Measurements from ENCODE around the gene GAPDHS. TPM values are rescaled to one million over a fixed set of nuclear protein-coding genes. Genes with fewer than 3 reads are reported as not detected.

Gene GAPDHS
- total RNA-seq, 1 donor from 2014 or later: not detected

- no peak for DNase-seq (ENCODE audit: low read depth)
Measured at GRCh38 chr19:35590875-35591274, 57.6 kb downstream of the GAPDHS start.

- DNase-seq (ENCODE audit: low read depth): peak; percentile 58
Measured at GRCh38 chr19:35592226-35592625, 59.0 kb downstream of the GAPDHS start.

Other genes with a start within 250 kb of the GAPDHS start
- not detected in 2 replicates for gene MAG, start 241.3 kb upstream of the GAPDHS start, total RNA-seq
- not detected in 2 replicates for gene CD22, start 204.3 kb upstream of the GAPDHS start, total RNA-seq
- gene FFAR1, start 185.6 kb upstream of the GAPDHS start, total RNA-seq: not detected in 2 replicates
- not detected in 2 replicates for gene FFAR3, start 175.0 kb upstream of the GAPDHS start, total RNA-seq
- gene GPR42, start 162.4 kb upstream of the GAPDHS start, total RNA-seq: not detected in 2 replicates
- gene FFAR2, start 85.2 kb upstream of the GAPDHS start, total RNA-seq: not detected in 2 replicates
- gene KRTDAP, start 43.0 kb upstream of the GAPDHS start, total RNA-seq: not detected in 2 replicates
- 52.7 and 144 TPM in 2 replicates for gene DMKN, start 19.8 kb upstream of the GAPDHS start, total RNA-seq
- gene SBSN, start 5.1 kb upstream of the GAPDHS start, total RNA-seq: 0.05 TPM in 1 of 2 replicates, not detected in the other
- 76.1 and 93.6 TPM in 2 replicates for gene TMEM147, start 12.2 kb downstream of the GAPDHS start, total RNA-seq
- gene ATP4A, start 30.2 kb downstream of the GAPDHS start, total RNA-seq: not detected in 2 replicates
- not detected in 2 replicates for gene PMIS2, start 52.7 kb downstream of the GAPDHS start, total RNA-seq
- 5.1 and 6.4 TPM in 2 replicates for gene HAUS5, start 79.3 kb downstream of the GAPDHS start, total RNA-seq
- 38.9 and 40.0 TPM in 2 replicates for gene RBM42, start 95.6 kb downstream of the GAPDHS start, total RNA-seq
- gene ETV2, start 108.3 kb downstream of the GAPDHS start, total RNA-seq: not detected in 2 replicates
- gene COX6B1, start 114.9 kb downstream of the GAPDHS start, total RNA-seq: 385 and 691 TPM in 2 replicates
- gene UPK1A, start 133.1 kb downstream of the GAPDHS start, total RNA-seq: not detected in 2 replicates
- not detected in 2 replicates for gene ZBTB32, start 171.1 kb downstream of the GAPDHS start, total RNA-seq
- gene KMT2B, start 184.5 kb downstream of the GAPDHS start, total RNA-seq: 4.2 and 26.3 TPM in 2 replicates
- 0.52 and 1.8 TPM in 2 replicates for gene IGFLR1, start 209.0 kb downstream of the GAPDHS start, total RNA-seq
- 5.6 and 7.2 TPM in 2 replicates for gene U2AF1L4, start 212.0 kb downstream of the GAPDHS start, total RNA-seq
- gene PSENEN, start 212.2 kb downstream of the GAPDHS start, total RNA-seq: 23.5 and 24.7 TPM in 2 replicates
- 2.6 and 6.4 TPM in 2 replicates for gene LIN37, start 215.1 kb downstream of the GAPDHS start, total RNA-seq
- gene HSPB6, start 223.6 kb downstream of the GAPDHS start, total RNA-seq: 0.52 and 0.65 TPM in 2 replicates
- 4.0 and 7.7 TPM in 2 replicates for gene PROSER3, start 224.7 kb downstream of the GAPDHS start, total RNA-seq
- gene ARHGAP33, start 242.1 kb downstream of the GAPDHS start, total RNA-seq: 0.17 and 5.1 TPM in 2 replicates